Stimulated activated naive B cell treated with anti-CD40 and anti-IgM and Interleukin-4, amounts not matched to agents 10 μg/mL and 1 μg/mL and 100 μg/mL, for 72 hours (primary cell): Measurements from ENCODE around the gene HOXC13.
A peak's percentile ranks its signal among the peaks of the same experiment; 100 is the strongest.

Experiments
- ATAC-seq, 2 donors: fragments of 150-1000 bp; cut with Tn5 transposase; replicated peaks; 2 replicates each; pipeline ENCODE4 v1.10.0; 2021; ENCODE audit warnings: moderate library complexity in 1 of 2
- DNase-seq: peaks from one replicate; pipeline ENCODE4 v3.0.0; 2021
- H3K27ac Mint-ChIP-seq: one replicate; pipeline ENCODE4 v1.8.0; 2022; ENCODE audit warnings: mild to moderate bottlenecking, mixed read lengths
- H3K27me3 Mint-ChIP-seq, 2 donors: one replicate each; pipeline ENCODE4 v1.8.0; 2022; ENCODE audit warnings: mixed read lengths in 2 of 2
- H3K36me3 Mint-ChIP-seq, 2 donors: one replicate each; pipeline ENCODE4 v1.8.0; 2022; ENCODE audit warnings: mixed read lengths in 2 of 2, mild to moderate bottlenecking in 1 of 2
- H3K4me1 Mint-ChIP-seq, 2 donors: one replicate each; pipeline ENCODE4 v1.8.0; 2022; ENCODE audit warnings: mixed read lengths in 2 of 2, mild to moderate bottlenecking in 1 of 2
- H3K4me3 Mint-ChIP-seq, 2 donors: one replicate each; pipeline ENCODE4 v1.8.0; 2022; ENCODE audit warnings: mild to moderate bottlenecking in 2 of 2, mixed read lengths in 2 of 2, moderate library complexity in 1 of 2
- H3K9me3 Mint-ChIP-seq, 2 donors: one replicate each; pipeline ENCODE4 v1.8.0; 2022; ENCODE audit warnings: mixed read lengths in 2 of 2, mild to moderate bottlenecking in 1 of 2

Gene HOXC13

GRCh38 chr12:53966385-53967133, 27.9 kb downstream of the HOXC13 start:
- ATAC-seq, result no peak
- no peak for DNase-seq
- peaks cover 0 to 5% of the 10 kb centered on the region in 2 donors for H3K36me3 Mint-ChIP-seq
- peak overlapping the region; percentile 36 to 62 for H3K4me3 Mint-ChIP-seq
- peaks cover 16 to 36% of the 10 kb centered on the region in 2 donors for H3K4me1 Mint-ChIP-seq
- H3K27me3 Mint-ChIP-seq, result peaks cover 84 to 93% of the 10 kb centered on the region in 2 donors
- H3K27ac Mint-ChIP-seq, result no peak overlapping the region
- H3K9me3 Mint-ChIP-seq, result peaks cover 0 to 7% of the 10 kb centered on the region in 2 donors

GRCh38 chr12:53967421-53967925, 28.8 kb downstream of the HOXC13 start:
- Mint-ChIP-seq H3K9me3 (peaks cover 0 to 9% of the 10 kb centered on the region in 2 donors), H3K4me1 (peaks cover 16 to 36% of the 10 kb centered on the region in 2 donors), H3K36me3 (peaks cover 0 to 5% of the 10 kb centered on the region in 2 donors), H3K27ac (no peak overlapping the region), H3K4me3 (peak overlapping the region in 1 of 2 donors; percentile 8), H3K27me3 (peaks cover 93 to 97% of the 10 kb centered on the region in 2 donors)
- ATAC-seq (no peak), DNase-seq (no peak)

GRCh38 chr12:53968214-53969127, 29.8 kb downstream of the HOXC13 start:
- Mint-ChIP-seq H3K4me3 (no peak overlapping the region), H3K4me1 (peaks cover 22 to 36% of the 10 kb centered on the region in 2 donors), H3K36me3 (peaks cover 7 to 9% of the 10 kb centered on the region in 2 donors), H3K9me3 (peaks cover 0 to 14% of the 10 kb centered on the region in 2 donors), H3K27me3 (peaks cover 93 to 97% of the 10 kb centered on the region in 2 donors), H3K27ac (no peak overlapping the region)
- no peak for DNase-seq
- no peak for ATAC-seq

GRCh38 chr12:53969588-53970259, 31.1 kb downstream of the HOXC13 start:
- DNase-seq (no peak), ATAC-seq (no peak)
- no peak overlapping the region for H3K27ac Mint-ChIP-seq
- H3K9me3 Mint-ChIP-seq, result peaks cover 0 to 10% of the 10 kb centered on the region in 2 donors
- H3K4me3 Mint-ChIP-seq, result no peak overlapping the region
- H3K4me1 Mint-ChIP-seq, result peaks cover 21 to 27% of the 10 kb centered on the region in 2 donors
- H3K36me3 Mint-ChIP-seq, result peaks cover 7 to 9% of the 10 kb centered on the region in 2 donors
- H3K27me3 Mint-ChIP-seq, result peaks cover 86 to 91% of the 10 kb centered on the region in 2 donors

GRCh38 chr12:53970451-53970850, 31.8 kb downstream of the HOXC13 start:
- H3K4me1 Mint-ChIP-seq, result peaks cover 20 to 26% of the 10 kb centered on the region in 2 donors
- H3K4me3 Mint-ChIP-seq, result no peak overlapping the region
- H3K9me3 Mint-ChIP-seq, result peaks cover 0 to 10% of the 10 kb centered on the region in 2 donors
- no peak overlapping the region for H3K27ac Mint-ChIP-seq
- ATAC-seq (no peak), DNase-seq (no peak)
- H3K36me3 Mint-ChIP-seq, result peaks cover 8 to 9% of the 10 kb centered on the region in 2 donors
- peaks cover 87 to 91% of the 10 kb centered on the region in 2 donors for H3K27me3 Mint-ChIP-seq

GRCh38 chr12:53971129-53971528, 32.5 kb downstream of the HOXC13 start:
- H3K27me3 Mint-ChIP-seq, result peaks cover 87 to 91% of the 10 kb centered on the region in 2 donors
- DNase-seq, result no peak
- peaks cover 0 to 10% of the 10 kb centered on the region in 2 donors for H3K9me3 Mint-ChIP-seq
- peaks cover 20 to 26% of the 10 kb centered on the region in 2 donors for H3K4me1 Mint-ChIP-seq
- H3K4me3 Mint-ChIP-seq, result no peak overlapping the region
- peaks cover 9 to 13% of the 10 kb centered on the region in 2 donors for H3K36me3 Mint-ChIP-seq
- peak overlapping the region; percentile 68 for H3K27ac Mint-ChIP-seq
- no peak for ATAC-seq

- H3K9me3 Mint-ChIP-seq, result peaks cover 0 to 10% of the 10 kb centered on the region in 2 donors
- H3K27me3 Mint-ChIP-seq, result peaks cover 86 to 90% of the 10 kb centered on the region in 2 donors
- no peak for ATAC-seq
- peaks cover 7 to 13% of the 10 kb centered on the region in 2 donors for H3K36me3 Mint-ChIP-seq
- peaks cover 15 to 20% of the 10 kb centered on the region in 2 donors for H3K4me1 Mint-ChIP-seq
- no peak overlapping the region for H3K27ac Mint-ChIP-seq
- DNase-seq, result no peak
- H3K4me3 Mint-ChIP-seq, result no peak overlapping the region
These were observed 33.1 kb downstream of the HOXC13 start for GRCh38 chr12:53971686-53972085.

- H3K36me3 Mint-ChIP-seq, result peaks cover 7 to 13% of the 10 kb centered on the region in 2 donors
These were observed 33.6 kb downstream of the HOXC13 start for GRCh38 chr12:53972152-53972702.

GRCh38 chr12:53972722-53973235, 34.1 kb downstream of the HOXC13 start, which contains the start of gene HOXC11:
Gene HOXC11 (plus strand): TSS chr12:53973126. CDS start chr12:53973242, 116 bp downstream.
- Mint-ChIP-seq H3K4me3 (peak within 1 kb of the TSS; percentile 51 to 64), H3K36me3 (peaks cover 7 to 13% of the 10 kb centered on the region in 2 donors), H3K4me1 (peaks cover 14 to 18% of the 10 kb centered on the region in 2 donors), H3K27me3 (peaks cover 81 to 90% of the 10 kb centered on the region in 2 donors), H3K9me3 (peaks cover 0 to 10% of the 10 kb centered on the region in 2 donors), H3K27ac (peak within 1 kb of the TSS; percentile 72)
- ATAC-seq, result no peak
- DNase-seq, result no peak

More at GRCh38 chr12:53972152-53972702, 33.6 kb downstream of the HOXC13 start:
- Mint-ChIP-seq H3K4me1 (peaks cover 14 to 18% of the 10 kb centered on the region in 2 donors), H3K27me3 (peaks cover 86 to 90% of the 10 kb centered on the region in 2 donors), H3K4me3 (no peak overlapping the region), H3K9me3 (peaks cover 0 to 10% of the 10 kb centered on the region in 2 donors), H3K27ac (no peak overlapping the region)
- DNase-seq, result no peak
- no peak for ATAC-seq

- Mint-ChIP-seq H3K4me3 (peak overlapping the region; percentile 51 to 64), H3K4me1 (peaks cover 14 to 18% of the 10 kb centered on the region in 2 donors), H3K27me3 (peaks cover 81 to 90% of the 10 kb centered on the region in 2 donors), H3K27ac (peak overlapping the region; percentile 72), H3K36me3 (peaks cover 7 to 13% of the 10 kb centered on the region in 2 donors), H3K9me3 (peaks cover 0 to 10% of the 10 kb centered on the region in 2 donors)
- DNase-seq (no peak), ATAC-seq (no peak)
These were observed 34.8 kb downstream of the HOXC13 start for GRCh38 chr12:53973236-53974042.

- peaks cover 7 to 13% of the 10 kb centered on the region in 2 donors for H3K36me3 Mint-ChIP-seq
- ATAC-seq (no peak), DNase-seq (no peak)
- H3K4me1 Mint-ChIP-seq, result peaks cover 14 to 18% of the 10 kb centered on the region in 2 donors
- H3K9me3 Mint-ChIP-seq, result peaks cover 0 to 10% of the 10 kb centered on the region in 2 donors
- H3K27me3 Mint-ChIP-seq, result peaks cover 80 to 90% of the 10 kb centered on the region in 2 donors
- peak within 1 kb of the TSS; percentile 73 for H3K4me3 Mint-ChIP-seq
- H3K27ac Mint-ChIP-seq, result peak within 1 kb of the TSS; percentile 79
These were observed 35.7 kb downstream of the HOXC13 start, which contains the start of gene HOTAIR for GRCh38 chr12:53974084-53975063. Gene HOTAIR (minus strand): TSS chr12:53974954.
